Prostate gland (tissue), 2 donors: Measurements from ENCODE around the gene SEM1. TPM values are rescaled to one million over a fixed set of nuclear protein-coding genes. Genes with fewer than 3 reads are reported as not detected.
"Not testable (repeated sequence)": the region's sequence is repeated elsewhere in the genome, so short reads cannot be mapped to it uniquely, and the experiment has no call there.

Source experiments
- DNase-seq: peaks from one replicate; pipeline ENCODE4 v3.0.0-alpha.2; 2019; ENCODE audit warnings: low spot score
- H3K27ac ChIP-seq, 2 donors: fragments of 200-600 bp; sonication (generic); 2 replicates each; pipeline ENCODE4 v1.5.1; 2017 to 2019
- H3K27me3 ChIP-seq: fragments of 200-600 bp; sonication (generic); replicated peaks from 2 replicates; pipeline ENCODE4 v1.5.1; 2019; ENCODE audit not compliant: insufficient read depth
- H3K36me3 ChIP-seq, 2 donors: fragments of 200-600 bp; sonication (generic); 1 replicate in 1 of 2; 2 replicates in 1 of 2; pipeline versions ENCODE4 v1.5.1 to v1.8.1; 2017 to 2019
- H3K4me1 ChIP-seq: fragments of 200-600 bp; sonication (generic); replicated peaks from 2 replicates; pipeline ENCODE4 v1.5.1; 2019
- H3K4me3 ChIP-seq, 2 donors: fragments of 200-600 bp; sonication (generic); 2 replicates each; pipeline ENCODE4 v1.5.1; 2017 to 2019
- H3K9me3 ChIP-seq: fragments of 200-600 bp; sonication (generic); 2 replicates; pipeline ENCODE4 v1.5.1; 2017
- CTCF ChIP-seq, 4 experiments: fragments of 200-600 bp in 2 of 4; fragments of 450-650 bp in 2 of 4; sonication (generic) in 2 of 4; IDR thresholded peaks; 1 replicate in 3 of 4; 2 replicates in 1 of 4; pipeline ENCODE4 v1.5.1; 2016 to 2019; ENCODE audit warnings: antibody characterized with exemption in 4 of 4, mild to moderate bottlenecking in 2 of 4, moderate library complexity in 2 of 4
- POLR2A ChIP-seq: fragments of 450-650 bp; IDR thresholded peaks from one replicate; pipeline ENCODE4 v1.6.1; 2016; ENCODE audit warnings: antibody characterized with exemption, mild to moderate bottlenecking
- POLR2AphosphoS5 ChIP-seq: sonication (generic); formaldehyde crosslinking; IDR thresholded peaks from one replicate; pipeline ENCODE4 v1.6.1; 2017; ENCODE audit warnings: antibody characterized with exemption
- WGBS: methylation state at CpG from one replicate; pipeline ENCODE4 v1.1.5; 2018; 5-methylcytosine and 5-hydroxymethylcytosine counted together
- intact Hi-C: fragments of 100-400 bp; cut with DNase I; formaldehyde crosslinking; loops from one replicate; pipeline ENCODE4 v1.14.2; 2022
- total RNA-seq, 2 donors: library from RNA; depleted of rRNA; stranded (reverse); fragments of >200 nt; gene quantifications; one replicate each; pipeline ENCODE4 v1.1.0, GENCODE V29; 2016

SEM1 gene
- total RNA-seq, 2 donors from 2014 or later = 16.2 to 24.9 TPM

DNA sequence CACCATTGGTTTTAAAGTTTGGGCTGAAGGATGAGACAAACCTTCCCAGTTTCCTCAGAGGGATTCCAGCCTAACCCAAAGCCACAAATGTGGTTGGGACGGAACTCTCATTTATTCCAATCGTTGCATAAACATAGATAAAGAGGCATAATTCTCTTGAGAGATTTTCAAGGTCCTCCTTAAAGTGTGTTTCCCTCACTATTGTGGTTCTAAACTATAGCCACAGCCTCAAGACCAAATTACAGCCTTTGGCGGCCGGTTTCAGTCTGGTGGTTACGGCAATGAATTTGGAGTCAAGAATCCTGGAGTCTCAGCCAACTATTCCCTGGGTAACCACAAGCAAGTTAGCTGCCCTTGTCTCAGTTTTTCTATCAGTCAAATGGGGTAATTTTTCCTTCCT, 42.6 kb downstream of the SEM1 start:
- no peak overlapping the region for H3K27ac ChIP-seq
- H3K4me1 ChIP-seq = no peaks in the 10 kb centered on the region
- TF ChIP-seq POLR2A (no peak), CTCF (IDR thresholded peaks at IDR 0.05) (no peak), POLR2AphosphoS5 (no peak)
- no peaks in the 10 kb centered on the region for H3K9me3 ChIP-seq
- no peak overlapping the region for H3K4me3 ChIP-seq
- H3K27me3 ChIP-seq = no peaks in the 10 kb centered on the region
- 96% methylated on average over 5 of the region's 5 CpGs for WGBS
- H3K36me3 ChIP-seq = no peaks in the 10 kb centered on the region
- intact Hi-C loops = no loop called here
- no peak for DNase-seq

- Histone ChIP-seq H3K36me3 (no peaks in the 10 kb centered on the region), H3K9me3 (no peaks in the 10 kb centered on the region), H3K4me3 (no peak overlapping the region), H3K4me1 (no peaks in the 10 kb centered on the region), H3K27me3 (no peaks in the 10 kb centered on the region), H3K27ac (no peak overlapping the region)
- TF ChIP-seq POLR2A = no peak
- no peak for TF ChIP-seq POLR2AphosphoS5
- no peak for TF ChIP-seq CTCF (IDR thresholded peaks at IDR 0.05)
- no peak for DNase-seq
- intact Hi-C loops = no loop called here
- 100% methylated on average over 1 of the region's 1 CpG for WGBS
Measured at GRCh38 chr7:96665689-96666088, 44.0 kb downstream of the SEM1 start.

DNA sequence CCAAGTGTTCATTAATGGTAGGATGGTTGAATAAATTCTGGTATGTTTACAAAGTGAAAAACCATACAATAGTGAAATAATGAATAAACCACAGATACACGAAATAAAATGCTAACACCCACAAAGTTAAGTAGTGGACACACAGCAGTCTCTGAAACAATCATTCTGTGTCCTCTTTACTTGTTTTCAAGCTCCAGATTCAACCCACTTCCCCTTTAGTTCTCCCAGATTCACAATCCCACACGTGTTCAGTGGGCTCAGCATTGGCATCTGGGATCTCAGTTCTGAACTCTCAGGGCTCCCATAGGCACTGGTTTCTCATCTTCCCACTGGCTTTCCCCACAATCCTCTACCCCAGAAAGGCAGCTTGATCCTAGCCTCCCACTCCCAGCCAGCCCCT, 44.9 kb downstream of the SEM1 start:
- H3K4me1 ChIP-seq = no peaks in the 10 kb centered on the region
- intact Hi-C loops = no loop called here
- no peak overlapping the region for H3K27ac ChIP-seq
- no peak for DNase-seq
- H3K9me3 ChIP-seq = no peaks in the 10 kb centered on the region
- no peaks in the 10 kb centered on the region for H3K36me3 ChIP-seq
- WGBS = 74% methylated on average over 2 of the region's 2 CpGs
- no peak for TF ChIP-seq POLR2A
- H3K4me3 ChIP-seq = no peak overlapping the region
- H3K27me3 ChIP-seq = no peaks in the 10 kb centered on the region

DNA sequence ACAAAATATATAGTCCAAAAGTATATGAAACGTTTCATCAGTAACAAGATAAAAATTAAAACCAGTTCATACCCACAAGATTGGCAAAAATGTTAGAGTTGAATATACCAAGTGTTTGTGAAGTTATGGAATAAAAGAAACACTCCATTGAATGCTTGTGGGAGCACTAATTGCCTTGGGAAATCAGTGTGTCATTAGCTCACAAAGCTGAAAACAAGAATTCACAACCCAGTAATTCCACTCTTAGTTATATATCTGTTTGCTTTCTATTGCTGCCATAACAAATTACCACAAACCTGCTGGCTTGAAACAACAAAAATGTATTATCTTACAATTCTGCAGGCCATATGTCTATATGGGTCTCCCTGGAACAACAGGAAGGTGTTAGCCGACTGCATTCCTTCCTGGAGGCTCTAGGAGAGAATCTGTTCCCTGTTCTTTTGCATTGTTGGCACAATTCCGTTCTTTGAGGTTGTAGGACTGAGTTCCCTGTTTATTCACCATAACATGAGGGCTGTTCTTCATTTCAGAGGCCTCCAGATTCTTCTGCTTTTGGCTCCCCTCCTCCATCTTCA, 45.7 kb downstream of the SEM1 start:
- Histone ChIP-seq H3K27me3 (no peaks in the 10 kb centered on the region), H3K9me3 (no peaks in the 10 kb centered on the region), H3K36me3 (no peaks in the 10 kb centered on the region), H3K4me1 (no peaks in the 10 kb centered on the region), H3K4me3 (no peak overlapping the region), H3K27ac (no peak overlapping the region)
- 76% methylated on average over 3 of the region's 3 CpGs for WGBS
- TF ChIP-seq POLR2AphosphoS5 = no peak
- no peak for TF ChIP-seq POLR2A
- no peak for TF ChIP-seq CTCF (IDR thresholded peaks at IDR 0.05)
- no peak for DNase-seq
- intact Hi-C loops = no loop called here

DNA sequence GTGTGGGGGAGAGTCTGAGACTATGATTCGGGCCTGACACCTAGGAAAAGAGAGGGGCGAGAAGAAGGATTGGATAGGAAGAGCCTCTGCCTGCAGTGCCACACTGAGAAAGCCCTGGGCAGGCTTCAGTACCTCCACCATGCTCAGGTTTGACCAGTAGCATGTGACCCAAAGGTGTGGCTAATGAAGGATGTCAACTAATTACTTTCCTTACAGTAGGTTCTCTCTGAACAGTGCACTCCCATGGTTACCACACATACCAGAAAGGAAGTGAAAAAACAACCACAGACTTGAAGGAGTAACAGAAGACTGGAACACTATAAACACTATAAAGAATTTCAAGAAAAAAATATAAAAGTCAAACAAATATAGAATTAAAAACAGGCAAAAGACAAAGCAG, 46.2 kb downstream of the SEM1 start:
- Histone ChIP-seq H3K4me3 (no peak overlapping the region), H3K27ac (no peak overlapping the region), H3K36me3 (no peaks in the 10 kb centered on the region), H3K9me3 (no peaks in the 10 kb centered on the region), H3K4me1 (no peaks in the 10 kb centered on the region), H3K27me3 (no peaks in the 10 kb centered on the region)
- no peak for TF ChIP-seq CTCF (IDR thresholded peaks at IDR 0.05)
- no peak for TF ChIP-seq POLR2A
- TF ChIP-seq POLR2AphosphoS5 = no peak
- DNase-seq = no peak
- intact Hi-C loops = no loop called here
- WGBS = 94% methylated on average over 2 of the region's 2 CpGs

DNA sequence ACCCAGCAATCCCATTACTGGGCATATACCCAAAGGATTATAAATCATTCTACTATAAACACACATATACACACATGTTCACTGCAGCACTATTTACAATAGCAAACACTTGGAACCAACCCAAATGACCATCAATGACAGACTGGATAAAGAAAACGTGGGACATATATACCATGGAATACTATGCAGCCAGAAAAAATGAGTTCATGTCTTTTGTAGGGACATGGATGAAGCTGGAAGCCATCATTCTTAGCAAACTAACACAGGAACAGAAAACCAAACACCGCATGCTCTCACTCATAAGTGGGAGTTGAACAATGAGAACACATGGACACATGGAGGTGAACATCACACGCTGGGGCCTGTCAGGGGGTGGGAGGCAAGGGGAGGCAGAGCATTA, 47.5 kb downstream of the SEM1 start:
- H3K27me3 ChIP-seq, H3K4me3 ChIP-seq, H3K27ac ChIP-seq, DNase-seq, H3K4me1 ChIP-seq, H3K9me3 ChIP-seq, H3K36me3 ChIP-seq, intact Hi-C loops: not testable (repeated sequence)
- WGBS = 86% methylated on average over 3 of the region's 3 CpGs
